Occipital lobe (tissue), 2 donors: ENCODE results near the gene KRT2. TPM values are rescaled to one million over a fixed set of nuclear protein-coding genes. Genes with fewer than 3 reads are reported as not detected.

ENCODE experiments used
- DNase-seq: peaks from one replicate; lab custom pipeline; 2025; lab: John Stamatoyannopoulos, UW
- total RNA-seq: library from RNA; depleted of rRNA; stranded (reverse); fragments of >200 nt; gene quantifications from one replicate; pipeline ENCODE4 v1.2.3, GENCODE V29; 2014

KRT2 gene
- total RNA-seq, 1 donor from 2014 or later, result not detected

DNA sequence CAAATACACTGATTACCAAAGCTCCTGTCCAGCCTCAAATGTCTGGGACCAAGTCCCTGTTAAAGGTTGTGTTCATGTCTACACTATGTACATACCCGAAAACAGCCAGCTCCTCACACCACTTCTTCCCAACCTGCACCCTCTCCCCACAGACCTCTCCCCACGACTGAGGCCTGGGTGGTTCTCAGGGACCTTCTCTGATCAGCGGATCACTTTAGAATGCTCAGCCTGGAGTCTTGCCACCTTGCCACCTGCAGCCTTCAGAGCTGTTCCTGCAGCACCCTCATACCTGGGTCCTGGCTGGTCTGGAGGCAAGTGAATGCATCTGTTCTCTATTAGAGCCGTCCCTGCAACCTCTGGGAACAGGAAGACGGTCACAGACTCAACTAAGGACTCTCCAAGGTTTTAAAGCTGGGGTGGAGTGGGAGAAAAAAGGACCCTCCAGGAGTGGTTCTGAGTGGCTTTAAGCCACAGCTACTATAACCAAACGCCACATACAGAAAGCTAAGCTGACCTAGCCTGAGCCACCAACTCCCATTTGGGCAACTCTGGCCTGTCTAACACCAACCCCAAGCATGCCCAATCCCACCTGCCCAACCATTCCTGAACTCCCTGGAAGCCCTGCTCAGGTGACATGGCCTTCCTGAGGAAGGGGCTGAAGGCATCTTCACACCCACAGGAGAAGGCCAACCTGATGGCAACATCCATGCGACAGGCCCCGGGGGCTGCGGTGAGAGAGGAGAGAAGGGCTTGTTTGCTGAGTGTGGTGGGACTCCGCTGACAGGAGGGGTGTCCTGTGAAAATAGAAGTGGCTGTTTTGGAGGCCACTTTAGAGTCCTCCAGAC lies 8.6 kb downstream of the KRT2 start:
- DNase-seq, result no peak

DNA sequence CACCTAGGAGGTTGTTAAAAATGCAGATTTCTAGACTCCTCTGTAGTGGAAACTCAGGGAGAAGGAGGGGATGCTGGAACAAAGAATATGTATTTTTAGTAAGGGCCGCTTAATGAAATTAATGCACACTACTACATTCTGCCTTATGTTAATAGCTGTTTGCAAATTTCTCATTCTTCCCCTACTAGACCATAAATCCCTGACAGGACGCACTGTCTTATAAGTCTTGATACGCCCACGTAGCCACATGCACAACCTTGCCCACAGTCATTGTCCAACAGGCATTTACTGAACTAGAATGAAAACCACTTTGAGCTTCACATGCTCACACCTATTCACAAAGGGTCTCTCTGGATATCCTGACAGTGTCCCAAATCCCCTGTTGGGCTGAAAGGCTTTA lies 10.5 kb downstream of the KRT2 start:
- DNase-seq, result no peak

DNA sequence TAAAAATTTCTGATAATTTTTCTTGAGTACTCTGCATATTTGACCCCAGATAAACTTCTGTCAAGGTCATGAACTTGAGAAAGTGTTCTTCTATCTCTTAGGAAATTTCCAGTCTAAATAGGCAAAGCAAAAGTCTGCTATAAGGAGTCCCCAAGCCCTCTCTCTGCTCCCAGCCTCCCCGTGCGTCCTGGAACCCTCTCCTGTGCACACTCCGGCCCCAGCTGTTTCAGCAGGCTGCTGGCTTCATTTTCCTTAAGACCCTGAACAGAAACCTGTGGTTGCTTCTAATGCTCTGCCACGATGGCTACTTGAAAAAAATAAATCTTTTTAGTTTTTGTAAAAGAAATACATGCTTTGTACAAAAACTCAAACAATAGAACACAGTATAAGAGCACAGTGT lies 14.7 kb downstream of the KRT2 start:
- no peak for DNase-seq

DNA sequence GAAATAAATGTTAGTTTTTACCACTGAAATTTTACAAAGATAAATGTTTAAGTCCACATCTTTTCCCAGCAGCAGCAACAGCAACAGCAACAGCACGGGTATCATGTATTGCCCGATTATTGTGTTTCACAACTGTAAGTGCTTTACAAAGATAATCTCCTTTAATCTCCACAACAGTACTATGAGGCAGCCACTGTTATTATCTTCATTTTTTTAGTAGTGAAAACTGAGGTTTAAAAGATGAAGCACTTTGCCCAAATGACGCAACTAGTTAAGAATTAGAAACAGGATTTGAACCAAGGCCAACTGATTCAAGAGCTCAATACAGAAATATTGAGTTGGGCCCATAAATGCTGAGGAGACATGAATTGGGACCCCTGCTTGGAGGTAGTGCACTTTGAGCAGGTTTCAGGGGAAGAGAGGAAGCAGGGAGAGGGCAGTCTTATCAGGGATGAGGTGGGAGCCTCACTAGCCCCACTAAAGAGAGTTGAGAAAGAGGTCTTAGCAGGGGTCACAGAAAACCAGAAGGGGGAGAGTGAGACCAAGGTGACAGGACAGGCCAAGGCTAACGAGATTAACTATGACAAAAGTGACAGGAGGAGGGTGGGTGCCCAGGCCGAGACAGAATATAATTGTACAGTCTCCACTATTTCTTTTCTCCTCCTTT lies 15.3 kb downstream of the KRT2 start:
- no peak for DNase-seq

DNA sequence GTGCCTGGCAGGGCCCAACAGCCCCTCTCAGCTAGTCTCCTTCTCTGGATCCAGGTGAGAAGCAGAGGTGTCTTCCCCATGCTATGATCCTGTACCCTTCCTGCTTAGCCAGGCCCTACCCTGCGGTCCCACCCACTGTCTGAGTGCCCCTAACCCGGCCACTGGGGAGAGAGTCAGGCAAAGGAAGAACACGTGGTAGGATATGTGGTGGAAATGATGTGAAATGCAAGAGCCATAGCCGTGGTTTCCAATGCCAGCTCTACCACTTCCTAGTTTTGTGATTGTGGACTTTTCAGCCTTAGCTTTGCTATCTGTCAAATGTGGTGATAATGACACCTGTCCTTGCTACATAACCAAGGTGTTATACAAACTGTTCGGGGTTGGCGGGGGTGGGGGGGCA lies 15.8 kb downstream of the KRT2 start:
- no peak for DNase-seq

DNA sequence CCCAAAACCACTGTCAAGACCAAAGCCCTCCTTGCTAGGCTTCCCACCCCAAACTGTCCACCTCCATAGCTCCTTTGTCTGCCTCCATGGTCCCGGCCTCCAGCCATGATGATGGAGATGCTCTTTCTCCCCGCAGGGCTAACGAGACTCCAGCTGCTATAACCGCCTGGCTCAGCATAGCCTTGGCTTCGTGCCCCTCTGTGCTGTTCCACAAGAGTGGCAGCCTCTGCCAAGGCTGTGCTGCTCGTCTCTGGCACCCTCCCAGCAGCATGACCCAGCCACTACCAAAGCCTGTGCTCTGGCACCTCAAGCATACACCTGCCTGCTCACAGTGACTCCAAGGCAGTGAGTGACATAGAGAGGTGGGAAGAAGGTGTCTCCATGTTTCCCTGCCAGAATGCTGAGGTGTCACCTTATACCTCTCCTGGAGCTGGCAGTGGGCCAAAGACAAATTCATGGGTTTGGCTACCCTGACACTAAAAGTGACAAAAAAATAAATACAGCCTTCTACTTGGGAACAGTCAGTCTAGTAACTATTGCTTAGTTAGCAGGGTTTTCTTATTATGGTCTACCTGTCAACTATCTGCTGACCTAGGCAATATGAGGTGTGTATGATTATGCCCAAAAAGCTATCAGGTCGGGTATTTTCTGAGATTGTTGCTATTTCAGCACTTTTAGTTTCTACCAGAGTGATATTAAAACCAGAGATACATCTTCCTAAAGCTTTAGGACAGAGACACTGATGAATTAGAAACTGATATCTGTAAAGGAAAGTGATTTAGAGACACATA lies 17.6 kb downstream of the KRT2 start:
- DNase-seq, result peak; percentile 50

DNA sequence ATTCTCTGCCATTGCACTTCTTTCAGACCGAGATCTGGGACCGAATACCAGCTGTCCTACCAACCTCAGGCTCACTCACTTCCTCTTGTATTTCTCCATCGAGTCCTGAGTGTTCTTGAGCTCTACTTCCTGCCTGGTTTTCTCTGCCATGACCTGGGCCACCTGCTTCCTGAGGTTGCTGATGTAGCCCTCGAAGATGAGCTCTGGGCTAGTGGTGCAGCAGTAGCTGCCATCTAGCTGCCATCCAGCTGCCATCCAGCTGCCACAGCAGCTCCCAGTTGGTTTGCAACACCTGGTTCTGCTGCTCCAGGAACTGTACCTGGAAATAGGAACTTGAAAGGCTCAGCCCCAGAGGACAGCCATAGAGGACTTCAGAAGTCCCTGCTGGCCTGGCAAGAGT lies 18.6 kb downstream of the KRT2 start:
- no peak for DNase-seq

DNA sequence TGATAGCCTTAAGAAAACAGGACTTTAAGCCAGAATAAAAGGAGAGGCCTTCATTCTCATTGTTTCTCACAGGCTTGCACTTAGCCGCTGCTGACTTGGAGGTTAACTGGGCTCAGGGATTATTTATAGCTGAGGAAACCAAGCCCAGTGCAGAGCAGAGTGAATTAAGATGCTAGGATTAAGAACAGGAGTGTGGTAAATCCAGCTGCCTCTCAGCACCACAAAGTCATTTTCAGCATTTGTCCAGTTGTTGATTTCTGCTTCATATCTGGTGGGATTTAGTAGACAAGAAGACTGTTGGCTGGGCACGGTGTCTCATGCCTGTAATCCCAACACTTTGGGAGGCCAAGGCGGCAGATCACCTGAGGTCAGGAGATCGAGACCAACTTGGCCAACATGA lies 19.4 kb downstream of the KRT2 start:
- DNase-seq, result no peak

DNA sequence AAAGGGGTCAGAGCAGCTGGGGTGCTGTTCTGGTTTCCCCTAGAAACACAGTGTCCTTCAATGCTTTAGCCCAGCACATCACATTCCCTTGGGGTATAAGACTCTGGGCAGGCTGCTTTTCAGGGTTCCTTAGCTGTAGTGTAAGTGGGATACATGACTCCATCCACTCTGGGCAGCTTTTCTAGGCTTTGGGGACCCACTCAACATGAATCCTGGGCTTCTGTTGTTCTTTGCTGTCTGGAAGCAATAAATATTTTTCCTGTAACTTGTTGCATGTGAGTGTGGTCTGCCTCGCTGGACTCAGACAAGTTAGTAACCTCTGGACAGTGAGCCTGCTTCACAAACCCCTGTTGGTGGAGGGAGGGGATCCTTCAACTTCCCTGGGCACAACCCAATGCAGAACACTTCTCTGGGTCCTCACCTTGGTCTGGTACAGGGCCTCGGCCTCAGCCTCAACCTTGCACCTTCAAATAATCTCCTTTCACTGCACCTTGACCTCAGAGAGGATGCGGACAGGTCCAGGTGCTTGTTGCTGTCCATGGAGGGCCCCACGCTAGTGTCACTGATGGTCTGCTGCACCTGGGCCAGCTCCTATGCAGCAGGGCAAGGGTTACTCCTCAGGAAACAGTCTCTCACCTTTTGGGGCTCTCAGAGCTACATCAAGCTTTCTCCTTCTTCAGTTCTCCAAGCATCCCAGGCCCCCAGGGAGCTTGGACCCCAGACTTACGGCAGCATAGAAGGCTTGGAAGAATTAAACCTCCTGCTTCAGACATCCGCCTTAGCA lies 20.1 kb downstream of the KRT2 start:
- DNase-seq, result no peak

DNA sequence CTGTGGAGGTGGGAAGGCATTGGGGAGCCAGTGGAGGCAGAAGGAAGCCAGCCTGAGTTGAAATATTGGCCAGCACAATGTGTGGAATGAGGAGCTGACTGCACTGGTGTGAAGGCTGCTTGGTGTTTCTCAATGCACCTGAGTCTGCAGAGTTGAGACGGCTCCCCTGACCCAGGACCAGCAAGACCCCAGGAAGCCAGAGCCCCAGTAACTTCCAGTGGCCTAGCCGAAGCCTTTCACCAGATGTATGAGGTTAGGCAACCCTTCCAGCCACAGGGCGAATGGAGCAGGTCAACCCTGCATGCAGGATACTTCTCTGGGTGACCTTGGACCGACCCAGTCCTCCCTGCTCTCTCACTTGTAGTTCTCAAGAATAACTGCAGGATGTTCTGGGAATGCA lies 20.7 kb downstream of the KRT2 start:
- no peak for DNase-seq

DNA sequence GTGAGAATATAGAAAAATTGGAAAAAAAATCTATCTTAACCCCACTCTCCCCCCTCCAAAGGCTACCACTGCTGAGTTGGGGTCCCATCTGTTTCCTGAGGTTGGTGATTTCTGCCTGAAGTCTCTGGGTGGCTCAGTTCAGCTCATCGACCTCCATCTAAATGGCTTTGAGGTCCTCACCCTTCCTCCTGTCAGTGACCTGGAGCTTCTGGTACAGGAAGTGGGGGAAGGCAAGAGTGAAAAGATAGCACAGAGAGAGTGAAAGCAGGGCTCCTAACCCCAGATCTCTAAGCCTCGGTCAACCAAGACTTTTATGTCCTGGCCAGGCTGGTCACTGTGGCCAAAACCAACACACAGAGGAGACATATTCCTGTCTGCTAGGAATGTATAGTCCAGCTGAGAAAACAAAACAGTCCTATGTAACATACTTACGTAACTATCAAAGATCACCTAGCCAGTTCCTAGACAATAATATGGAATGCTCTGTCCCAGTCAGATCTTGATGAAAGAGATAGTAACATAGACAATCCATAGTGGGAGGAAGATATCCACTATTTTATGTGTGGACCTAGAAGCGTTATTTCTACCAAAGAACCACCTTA lies 21.3 kb downstream of the KRT2 start:
- no peak for DNase-seq

DNA sequence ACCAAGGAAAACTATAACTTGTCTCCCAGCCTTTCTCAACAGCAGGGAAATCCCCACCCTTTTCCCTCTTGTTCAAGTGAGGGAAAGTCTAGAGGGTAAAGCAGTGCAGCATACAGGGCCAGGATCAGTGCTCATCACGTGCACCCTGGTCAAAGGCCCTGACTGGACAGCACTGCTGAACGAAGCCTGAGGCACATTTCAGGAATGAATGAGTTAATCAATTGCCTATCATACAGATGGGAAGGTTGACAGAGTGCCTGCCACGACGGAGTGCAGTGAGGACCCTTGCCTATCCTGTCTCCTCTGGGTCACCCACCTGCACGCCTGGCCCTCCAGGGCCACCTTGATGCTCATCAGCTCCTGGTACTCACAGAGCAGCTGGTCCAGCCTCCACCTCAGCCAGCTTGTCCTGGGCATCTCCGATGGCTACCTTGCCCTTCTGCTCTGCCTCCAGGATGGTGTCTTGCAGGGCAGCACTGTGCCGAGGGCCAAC lies 22.0 kb downstream of the KRT2 start:
- no peak for DNase-seq

DNA sequence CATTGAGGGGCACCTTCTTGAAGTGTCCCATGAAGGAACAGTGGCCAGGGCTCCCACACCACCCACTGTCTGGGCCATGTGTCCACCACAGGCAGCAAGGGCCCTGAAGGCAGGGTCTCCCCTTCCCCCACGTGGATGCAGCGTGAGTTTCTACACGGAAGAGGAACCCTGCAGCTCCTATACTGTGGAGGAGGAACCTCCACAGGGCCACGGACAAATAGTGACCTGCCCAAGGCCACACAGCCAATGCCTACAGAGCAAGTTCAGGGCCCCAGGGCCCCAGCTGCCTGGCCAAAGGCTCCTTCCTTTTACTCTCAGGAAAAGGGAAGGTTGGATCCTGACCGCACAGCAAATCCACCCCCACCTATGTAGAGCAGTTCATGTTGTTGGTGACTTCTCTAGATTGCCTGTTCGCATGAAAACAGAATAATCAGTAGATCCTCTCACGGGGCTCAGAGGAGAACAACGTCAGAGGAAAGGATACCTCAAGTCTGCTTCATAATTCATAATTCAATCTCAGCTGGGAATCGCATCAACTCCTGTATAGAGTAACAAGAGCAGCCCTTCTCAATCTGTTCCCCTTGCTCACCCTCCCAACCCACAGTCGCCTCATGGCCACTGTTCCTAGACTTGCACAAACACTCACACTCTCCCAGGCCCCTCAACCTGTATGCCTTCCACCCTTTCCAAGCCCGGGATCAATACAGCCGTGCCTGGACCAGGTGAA lies 22.6 kb downstream of the KRT2 start:
- DNase-seq, result no peak

DNA sequence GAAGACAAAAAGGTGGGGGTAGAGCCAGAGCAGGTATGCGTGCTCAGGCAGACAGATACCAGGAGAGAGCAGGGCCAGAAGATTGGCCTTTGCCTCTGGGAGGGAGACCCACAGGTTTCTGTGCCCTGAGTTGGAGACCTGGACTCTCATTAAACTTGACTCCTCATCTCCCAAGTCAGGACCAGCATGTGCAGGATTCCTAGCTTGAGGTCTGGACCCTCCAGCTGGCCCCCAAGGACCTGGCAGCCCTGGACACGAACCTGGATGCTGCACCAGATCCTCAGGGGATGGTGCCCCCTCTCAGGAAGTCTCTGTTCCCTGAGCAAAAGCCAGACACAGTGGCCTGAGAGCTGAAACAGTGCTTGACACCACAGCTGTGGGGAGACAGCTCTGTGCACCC lies 23.2 kb downstream of the KRT2 start:
- DNase-seq, result no peak

DNA sequence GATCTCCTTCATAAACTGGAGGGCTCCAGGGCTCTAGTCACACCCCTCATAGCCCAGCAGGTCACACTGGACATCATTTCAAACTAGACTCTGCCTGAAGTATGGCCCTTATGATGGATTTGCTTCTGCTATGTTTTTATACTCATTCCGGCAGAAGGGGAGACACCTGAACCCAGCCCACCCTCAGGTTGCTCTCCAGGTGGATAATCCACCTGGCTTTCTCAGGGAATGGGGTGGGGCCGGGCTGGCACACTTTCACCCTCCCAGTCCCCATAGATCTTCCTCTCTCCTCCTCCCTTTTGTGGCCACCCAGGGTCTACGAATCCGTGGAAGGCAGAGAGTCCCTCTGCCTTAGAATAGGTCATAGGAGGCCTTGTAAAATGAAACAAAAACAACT lies 23.9 kb downstream of the KRT2 start:
- no peak for DNase-seq

DNA sequence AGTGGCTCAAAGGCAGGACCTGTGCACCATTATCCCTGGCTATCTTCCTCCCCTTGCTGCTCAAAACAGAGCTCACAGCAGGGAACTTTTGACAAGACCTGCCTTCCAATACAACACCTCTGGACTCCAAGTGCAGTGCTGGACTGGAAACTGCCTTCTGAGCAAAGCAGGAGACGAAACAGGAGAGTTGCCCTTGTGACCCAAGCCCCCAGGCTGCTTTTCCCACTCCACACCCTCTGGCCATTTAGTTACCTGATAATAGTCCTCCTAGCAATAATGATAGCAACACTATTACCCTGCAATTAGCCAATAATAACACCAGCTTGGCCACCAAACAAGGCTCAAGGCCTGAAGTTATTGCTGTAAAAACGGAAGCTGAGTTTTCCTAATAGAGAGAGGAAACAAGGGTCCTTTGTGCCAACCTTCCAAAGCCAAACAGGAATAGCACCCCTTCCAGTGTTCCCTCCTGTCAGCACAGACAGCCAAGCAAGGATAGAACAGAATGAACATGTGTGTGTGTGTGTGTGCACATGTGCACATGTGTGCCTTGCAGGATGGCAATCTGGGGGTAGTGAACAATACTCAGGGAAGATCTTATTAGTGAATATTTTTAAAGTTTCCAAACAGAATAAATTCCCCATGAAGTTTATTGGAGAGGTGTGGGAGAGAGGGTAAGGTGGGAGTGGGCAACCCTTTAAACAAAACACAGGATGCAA lies 24.5 kb downstream of the KRT2 start:
- DNase-seq, result no peak

DNA sequence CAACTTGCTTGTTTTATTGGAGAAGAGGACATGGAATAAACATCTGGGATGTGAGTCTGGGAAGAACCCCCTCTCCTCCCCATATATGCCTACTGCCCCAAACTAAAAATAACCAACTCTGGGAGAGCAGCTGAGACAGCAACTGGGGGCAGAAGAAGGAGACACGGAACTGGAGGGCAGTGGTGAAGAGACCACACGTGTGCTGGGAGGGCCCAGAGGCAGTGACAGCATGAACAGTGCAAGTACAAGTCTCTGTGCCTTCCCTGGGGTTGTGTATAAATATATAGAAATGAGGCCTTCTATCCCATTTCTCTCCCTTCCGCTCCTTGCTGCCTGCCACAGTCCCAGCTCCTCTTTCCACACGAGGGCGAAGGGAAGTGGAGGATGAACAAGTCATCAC lies 29.7 kb downstream of the KRT2 start:
- no peak for DNase-seq

DNA sequence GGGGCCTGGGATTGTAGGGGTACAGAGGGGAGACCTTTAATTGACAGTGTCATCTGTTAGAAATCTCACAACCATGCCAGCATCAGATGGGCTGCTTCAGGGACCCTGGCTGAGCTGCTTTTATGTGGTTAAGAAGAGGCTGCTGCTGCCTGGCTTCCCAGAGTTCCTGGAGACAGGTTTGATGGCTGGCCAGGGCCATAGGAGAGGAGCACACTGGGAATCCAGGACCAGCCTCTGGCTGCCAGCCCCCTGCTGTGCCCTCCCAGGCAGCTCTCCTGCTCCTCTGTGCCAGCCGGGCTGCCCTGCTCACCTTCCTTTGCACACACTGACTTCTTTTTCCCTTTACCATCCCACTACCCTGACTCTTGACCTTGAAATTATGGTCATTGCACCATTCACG lies 33.1 kb downstream of the KRT2 start:
- no peak for DNase-seq

DNA sequence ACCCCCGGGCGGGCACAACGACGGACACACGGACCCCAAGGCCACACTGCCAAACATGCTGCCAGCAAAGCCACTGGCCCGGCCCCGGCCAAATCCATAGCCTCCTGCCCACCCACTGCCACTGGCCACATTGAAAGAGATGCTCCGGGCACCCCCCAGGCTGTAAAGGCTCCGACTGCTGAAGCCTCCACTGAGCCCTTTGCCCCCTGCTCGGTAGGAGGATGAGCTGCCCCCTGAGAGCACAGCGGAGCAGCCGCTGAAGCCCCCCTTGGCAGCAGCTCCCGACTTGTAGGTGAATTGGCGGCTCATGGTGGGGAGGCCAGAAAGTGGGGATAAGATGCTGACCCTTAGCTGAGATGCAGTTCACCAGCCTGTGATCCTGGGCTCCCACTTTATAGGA lies 33.8 kb downstream of the KRT2 start, which contains the start of gene KRT73:
Gene KRT73, minus strand, starts transcription at position 344 of the 400 bp plus-strand sequence. Its CDS starts 35 bp downstream, at position 309.
- no peak for DNase-seq

DNA sequence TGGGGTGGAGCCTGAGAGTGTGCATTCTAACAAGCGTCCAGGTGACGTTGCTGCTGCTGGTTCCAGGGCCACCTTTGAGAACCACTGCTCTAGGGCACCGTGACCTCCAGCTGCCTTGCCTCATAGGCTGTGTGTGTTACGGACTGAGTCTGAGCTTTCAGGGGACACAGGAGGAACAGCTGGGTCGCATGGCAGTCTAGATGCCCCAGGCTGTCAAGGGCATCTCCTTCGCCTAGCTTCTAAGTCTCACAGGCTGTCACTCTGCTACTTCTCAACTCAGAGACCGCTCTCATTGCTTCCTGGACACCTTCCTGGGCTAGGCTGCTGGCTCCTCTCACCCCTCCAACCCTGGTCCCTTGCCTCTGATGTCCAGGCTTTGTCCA lies 34.6 kb downstream of the KRT2 start:
- no peak for DNase-seq
